Measurements from ENCODE around the gene MOB3A. TPM values are rescaled to one million over a fixed set of nuclear protein-coding genes. Genes with fewer than 3 reads are reported as not detected.

Gene MOB3A
- total RNA-seq, 1 donor from 2014 or later: 6.0 TPM

DNA sequence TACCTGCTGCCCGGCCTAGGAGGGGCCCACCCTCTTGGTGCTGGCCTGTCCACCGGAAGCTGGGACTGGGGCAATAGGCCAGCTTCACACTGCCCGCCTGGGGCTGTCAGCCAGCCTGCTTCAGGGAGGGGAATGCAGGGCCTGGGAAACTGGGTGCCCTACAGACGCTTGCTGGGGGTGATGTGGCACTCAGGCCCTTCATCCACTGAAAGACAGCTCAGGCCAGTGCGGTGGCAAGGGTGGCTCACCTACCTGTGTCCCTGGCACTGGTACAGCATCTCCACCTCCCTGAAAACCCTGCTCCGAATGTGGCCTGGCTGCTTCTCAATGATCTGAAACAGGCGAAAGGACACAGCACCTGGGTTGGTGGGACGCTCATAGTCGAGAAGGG lies 52.9 kb downstream of the MOB3A start:
- peak overlapping the region; percentile 69 for H3K27ac Mint-ChIP-seq
- Histone ChIP-seq H3K4me1 (peaks cover 22% of the 10 kb centered on the region), H3K4me3 (no peak overlapping the region), H3K27me3 (no peaks in the 10 kb centered on the region), H3K36me3 (no peaks in the 10 kb centered on the region), H4K20me1 (ENCODE audit: low read depth) (peaks cover 47% of the 10 kb centered on the region), H3F3A (ENCODE audit: low read depth) (peaks cover 25% of the 10 kb centered on the region), H3K4me2 (no peak overlapping the region), H2AFZ (replicated peaks) (no peak overlapping the region), H3K9me3 (ENCODE audit: low read depth) (no peaks in the 10 kb centered on the region), H3K27ac (no peak overlapping the region), H3K9ac (no peak overlapping the region), H3K79me2 (ENCODE audit: low read depth) (peaks cover 32% of the 10 kb centered on the region)
- DNase-seq (ENCODE audit: low spot score): peak; percentile 5
- H3K4me3 Mint-ChIP-seq: no peak overlapping the region
- H3K9me3 Mint-ChIP-seq: no peaks in the 10 kb centered on the region
- no peak for TF ChIP-seq EZH2phosphoT487 (IDR thresholded peaks at IDR 0.05)
- TF ChIP-seq, protein P1, sequence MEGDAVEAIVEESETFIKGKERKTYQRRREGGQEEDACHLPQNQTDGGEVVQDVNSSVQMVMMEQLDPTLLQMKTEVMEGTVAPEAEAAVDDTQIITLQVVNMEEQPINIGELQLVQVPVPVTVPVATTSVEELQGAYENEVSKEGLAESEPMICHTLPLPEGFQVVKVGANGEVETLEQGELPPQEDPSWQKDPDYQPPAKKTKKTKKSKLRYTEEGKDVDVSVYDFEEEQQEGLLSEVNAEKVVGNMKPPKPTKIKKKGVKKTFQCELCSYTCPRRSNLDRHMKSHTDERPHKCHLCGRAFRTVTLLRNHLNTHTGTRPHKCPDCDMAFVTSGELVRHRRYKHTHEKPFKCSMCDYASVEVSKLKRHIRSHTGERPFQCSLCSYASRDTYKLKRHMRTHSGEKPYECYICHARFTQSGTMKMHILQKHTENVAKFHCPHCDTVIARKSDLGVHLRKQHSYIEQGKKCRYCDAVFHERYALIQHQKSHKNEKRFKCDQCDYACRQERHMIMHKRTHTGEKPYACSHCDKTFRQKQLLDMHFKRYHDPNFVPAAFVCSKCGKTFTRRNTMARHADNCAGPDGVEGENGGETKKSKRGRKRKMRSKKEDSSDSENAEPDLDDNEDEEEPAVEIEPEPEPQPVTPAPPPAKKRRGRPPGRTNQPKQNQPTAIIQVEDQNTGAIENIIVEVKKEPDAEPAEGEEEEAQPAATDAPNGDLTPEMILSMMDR (IDR thresholded peaks at IDR 0.05): no peak
- no peak for TF ChIP-seq EZH2 (IDR thresholded peaks at IDR 0.05)
- peaks cover 12% of the 10 kb centered on the region for H3K4me1 Mint-ChIP-seq
- H3K36me3 Mint-ChIP-seq: peaks cover 4% of the 10 kb centered on the region
- H3K27me3 Mint-ChIP-seq (ENCODE audit: insufficient read depth, low read depth): peaks cover 3% of the 10 kb centered on the region

DNA sequence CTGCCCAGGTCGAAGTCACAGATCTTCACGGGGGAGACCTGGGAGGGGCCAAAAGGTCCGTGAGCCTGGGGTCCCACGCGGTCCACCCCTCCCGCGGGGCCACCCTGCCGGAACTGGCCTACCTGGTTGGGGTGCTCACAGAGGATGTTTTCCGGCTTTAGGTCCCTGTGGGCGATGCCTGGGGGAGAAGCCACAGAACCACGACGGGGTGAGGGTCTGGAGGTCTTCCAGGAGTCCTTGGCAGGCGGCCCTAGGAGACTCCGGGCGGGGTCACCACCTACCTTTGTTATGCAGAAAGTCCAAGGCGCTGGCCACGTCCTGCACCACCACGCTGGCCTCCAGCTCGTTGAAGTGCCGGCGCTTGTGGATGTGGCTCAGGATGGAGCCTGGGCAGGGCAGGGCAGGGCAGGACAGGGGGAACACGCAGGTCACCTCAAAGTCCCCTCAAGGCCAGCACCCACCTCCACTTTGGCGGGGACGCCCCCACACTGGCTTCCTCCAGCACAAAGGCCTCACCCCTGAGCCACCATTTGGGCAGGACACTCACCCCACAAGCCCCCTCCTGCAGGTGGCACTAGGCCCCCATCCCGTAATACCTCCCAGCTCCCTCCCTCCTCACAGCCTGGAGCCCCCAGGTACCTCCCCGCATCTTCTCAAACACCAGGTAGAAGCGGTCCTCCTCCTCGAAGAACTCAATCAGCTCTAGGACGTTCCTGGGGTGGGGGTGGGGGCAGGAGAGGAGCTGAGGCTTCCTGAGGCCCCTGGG lies 53.5 kb downstream of the MOB3A start:
- peaks cover 22% of the 10 kb centered on the region for H3K4me1 ChIP-seq
- H3K4me3 Mint-ChIP-seq: no peak overlapping the region
- no peaks in the 10 kb centered on the region for H3K27me3 ChIP-seq
- H3K36me3 ChIP-seq: no peaks in the 10 kb centered on the region
- H3K9me3 ChIP-seq (ENCODE audit: low read depth): no peaks in the 10 kb centered on the region
- no peak overlapping the region for H3K9ac ChIP-seq
- peaks cover 3% of the 10 kb centered on the region for H3K27me3 Mint-ChIP-seq (ENCODE audit: insufficient read depth, low read depth)
- no peak overlapping the region for H2AFZ ChIP-seq (replicated peaks)
- TF ChIP-seq EZH2phosphoT487 (IDR thresholded peaks at IDR 0.05) (no peak), EZH2 (IDR thresholded peaks at IDR 0.05) (no peak)
- TF ChIP-seq, protein P1 (IDR thresholded peaks at IDR 0.05): no peak
- no peaks in the 10 kb centered on the region for H3K9me3 Mint-ChIP-seq
- peak overlapping the region; percentile 73 for H3K4me2 ChIP-seq
- peaks cover 6% of the 10 kb centered on the region for H3K36me3 Mint-ChIP-seq
- peaks cover 43% of the 10 kb centered on the region for H4K20me1 ChIP-seq (ENCODE audit: low read depth)
- peaks cover 10% of the 10 kb centered on the region for H3K4me1 Mint-ChIP-seq
- peaks cover 31% of the 10 kb centered on the region for H3F3A ChIP-seq (ENCODE audit: low read depth)
- peaks cover 26% of the 10 kb centered on the region for H3K79me2 ChIP-seq (ENCODE audit: low read depth)
- peak; percentile 49 for DNase-seq (ENCODE audit: low spot score)
- H3K27ac Mint-ChIP-seq: no peak overlapping the region
- H3K4me3 ChIP-seq: peak overlapping the region; percentile 28
- H3K27ac ChIP-seq: peak overlapping the region; percentile 64

DNA sequence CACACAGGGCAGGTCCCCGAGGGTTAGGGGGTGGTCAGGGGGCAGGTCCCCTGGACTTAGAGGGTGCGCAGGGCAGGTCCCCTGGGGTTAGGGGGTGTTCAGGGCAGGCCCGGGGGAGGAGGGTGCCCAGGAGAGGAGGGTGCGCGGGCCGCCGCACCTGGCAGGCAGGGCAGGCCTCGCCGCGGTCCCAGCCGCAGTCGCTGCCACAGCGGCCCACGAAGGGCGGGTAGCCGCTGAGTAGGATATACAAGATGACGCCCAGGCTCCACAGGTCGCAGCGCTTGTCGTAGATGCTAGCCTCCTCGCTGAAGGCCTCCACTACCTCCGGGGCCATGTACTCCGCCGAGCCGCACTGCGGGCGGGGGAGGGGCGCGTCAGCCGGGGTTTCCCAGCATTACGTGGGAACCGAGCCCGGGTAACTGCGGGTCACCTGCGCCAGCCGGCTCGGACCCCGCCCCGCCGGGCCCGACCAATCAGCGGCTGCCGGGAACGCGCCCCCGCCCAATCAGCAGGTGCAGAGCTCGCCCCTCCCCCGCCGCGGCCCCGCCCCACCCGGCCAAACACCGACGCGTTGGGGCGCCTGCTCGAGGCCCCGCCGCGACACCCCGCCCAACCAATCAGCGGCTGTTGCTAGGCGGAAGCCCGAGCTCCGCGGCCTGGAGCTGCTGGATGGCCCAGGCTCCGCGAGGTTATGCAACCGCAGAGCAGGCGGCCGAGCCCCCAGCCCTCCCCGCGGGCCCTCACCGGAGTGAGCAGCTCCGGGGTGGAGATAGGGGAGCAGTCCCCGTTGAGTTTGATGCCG lies 54.2 kb downstream of the MOB3A start:
- Histone ChIP-seq H3F3A (ENCODE audit: low read depth) (peaks cover 36% of the 10 kb centered on the region), H3K79me2 (ENCODE audit: low read depth) (peaks cover 19% of the 10 kb centered on the region), H4K20me1 (ENCODE audit: low read depth) (peaks cover 35% of the 10 kb centered on the region), H3K4me2 (peak overlapping the region; percentile 81), H3K4me3 (peak overlapping the region; percentile 38), H3K27ac (peak overlapping the region; percentile 84), H2AFZ (replicated peaks) (no peak overlapping the region), H3K36me3 (no peaks in the 10 kb centered on the region), H3K4me1 (peaks cover 22% of the 10 kb centered on the region), H3K27me3 (no peaks in the 10 kb centered on the region), H3K9me3 (ENCODE audit: low read depth) (no peaks in the 10 kb centered on the region), H3K9ac (peak overlapping the region; percentile 45)
- peaks cover 8% of the 10 kb centered on the region for H3K36me3 Mint-ChIP-seq
- peaks cover 3% of the 10 kb centered on the region for H3K27me3 Mint-ChIP-seq (ENCODE audit: insufficient read depth, low read depth)
- peaks cover 12% of the 10 kb centered on the region for H3K4me1 Mint-ChIP-seq
- H3K4me3 Mint-ChIP-seq: no peak overlapping the region
- H3K9me3 Mint-ChIP-seq: no peaks in the 10 kb centered on the region
- DNase-seq (ENCODE audit: low spot score): peak; percentile 98
- TF ChIP-seq EZH2phosphoT487 (IDR thresholded peaks at IDR 0.05) (no peak), EZH2 (IDR thresholded peaks at IDR 0.05) (no peak)
- TF ChIP-seq, protein P1 (IDR thresholded peaks at IDR 0.05): no peak
- no peak overlapping the region for H3K27ac Mint-ChIP-seq

Measured in neural progenitor cell (in vitro differentiated cells).